GM15510 (cell line): Measurements from ENCODE around the gene LPCAT2.

Experiments used
- POLR2A ChIP-seq: IDR thresholded peaks from 3 replicates; pipeline ENCODE4 v1.6.1; 2011; ENCODE audit warnings: borderline replicate concordance; ENCODE audit not compliant: insufficient read length; ENCODE audit errors: extremely low read depth

Gene LPCAT2

GRCh38 chr16:55574811-55575210, 65.9 kb downstream of the LPCAT2 start:
- no peak for TF ChIP-seq POLR2A

- no peak for TF ChIP-seq POLR2A
Observed at GRCh38 chr16:55575496-55575895, 66.6 kb downstream of the LPCAT2 start.

GRCh38 chr16:55576384-55576783, 67.5 kb downstream of the LPCAT2 start:
- no peak for TF ChIP-seq POLR2A

GRCh38 chr16:55577887-55578286, 69.0 kb downstream of the LPCAT2 start:
- no peak for TF ChIP-seq POLR2A

- TF ChIP-seq POLR2A: no peak
Observed at GRCh38 chr16:55585631-55586030, 76.8 kb downstream of the LPCAT2 start.

GRCh38 chr16:55588799-55589198, 79.9 kb downstream of the LPCAT2 start:
- no peak for TF ChIP-seq POLR2A

- TF ChIP-seq POLR2A: no peak
Observed at GRCh38 chr16:55592306-55592705, 83.4 kb downstream of the LPCAT2 start.

GRCh38 chr16:55597928-55598327, 89.1 kb downstream of the LPCAT2 start:
- TF ChIP-seq POLR2A: no peak

GRCh38 chr16:55605754-55606336, 97.0 kb downstream of the LPCAT2 start:
- TF ChIP-seq POLR2A: no peak

GRCh38 chr16:55613613-55614335, 104.9 kb downstream of the LPCAT2 start:
- TF ChIP-seq POLR2A: no peak

GRCh38 chr16:55615071-55615470, 106.2 kb downstream of the LPCAT2 start:
- TF ChIP-seq POLR2A: no peak

- TF ChIP-seq POLR2A: no peak
Observed at GRCh38 chr16:55621771-55622170, 112.9 kb downstream of the LPCAT2 start.

GRCh38 chr16:55622272-55622671, 113.4 kb downstream of the LPCAT2 start:
- no peak for TF ChIP-seq POLR2A

GRCh38 chr16:55622930-55623561, 114.2 kb downstream of the LPCAT2 start:
- TF ChIP-seq POLR2A: no peak

- TF ChIP-seq POLR2A: no peak
Observed at GRCh38 chr16:55623640-55624039, 114.8 kb downstream of the LPCAT2 start.

- no peak for TF ChIP-seq POLR2A
Observed at GRCh38 chr16:55624696-55625095, 115.8 kb downstream of the LPCAT2 start.

- no peak for TF ChIP-seq POLR2A
Observed at GRCh38 chr16:55625843-55626242, 117.0 kb downstream of the LPCAT2 start.

- no peak for TF ChIP-seq POLR2A
Observed at GRCh38 chr16:55628306-55628968, 119.6 kb downstream of the LPCAT2 start.
